Naive thymus-derived CD4-positive, alpha-beta T cell (primary cell): ENCODE measurements around the gene TNNC2. TPM values are rescaled to one million over a fixed set of nuclear protein-coding genes. Genes with fewer than 3 reads are reported as not detected.
"Not testable (repeated sequence)": the region's sequence is repeated elsewhere in the genome, so short reads cannot be mapped to it uniquely, and the experiment has no call there.

Source experiments
- ATAC-seq: fragments of 150-1000 bp; cut with Tn5 transposase; 2 replicates; pipeline ENCODE4 v1.10.0; 2021; ENCODE audit warnings: mild to moderate bottlenecking, moderate library complexity
- CTCF ChIA-PET: fragments of 350-600 bp; sonication (Branson Sonifier 250); formaldehyde crosslinking; loops from one replicate; lab custom pipeline; 2021; ENCODE audit warnings: antibody characterized with exemption; lab: Charles Lee
- POLR2A ChIA-PET: fragments of 350-600 bp; sonication (Branson Sonifier 250); formaldehyde crosslinking; loops from one replicate; lab custom pipeline; 2021; ENCODE audit warnings: antibody characterized with exemption, inconsistent platforms; lab: Charles Lee
- DNase-seq, 9 donors: peaks; one replicate each; pipeline versions ENCODE4 v3.0.0 to v3.0.0-alpha.2; 2020 to 2022; ENCODE audit warnings: mixed read lengths in 1 of 9
- H3K27ac ChIP-seq: one replicate; pipeline ENCODE4 v1.7.0; 2013; ENCODE audit warnings: mild to moderate bottlenecking, low read depth, low read length, moderate library complexity
- H3K27me3 ChIP-seq, 2 donors: one replicate each; pipeline ENCODE4 v1.7.0; 2013; ENCODE audit warnings: low read length in 2 of 2, mild to moderate bottlenecking in 2 of 2, moderate library complexity in 2 of 2; ENCODE audit not compliant: control insufficient read depth in 2 of 2, insufficient read depth in 2 of 2
- H3K36me3 ChIP-seq, 3 experiments: 1 replicate in 2 of 3; 2 replicates in 1 of 3; pipeline ENCODE4 v1.7.0; 2013; ENCODE audit warnings: low read length in 3 of 3, mild to moderate bottlenecking in 3 of 3, moderate library complexity in 1 of 3; ENCODE audit not compliant: insufficient read depth in 3 of 3, control insufficient read depth in 2 of 3
- H3K4me1 ChIP-seq, 2 donors: one replicate each; pipeline ENCODE4 v1.7.0; 2013; ENCODE audit warnings: low read length in 2 of 2, mild to moderate bottlenecking in 2 of 2, moderate library complexity in 1 of 2; ENCODE audit not compliant: control insufficient read depth in 2 of 2, insufficient read depth in 2 of 2
- H3K4me3 ChIP-seq: 2 replicates; pipeline ENCODE4 v1.7.0; 2013; ENCODE audit warnings: mild to moderate bottlenecking, low read length
- H3K9me3 ChIP-seq, 3 experiments: 1 replicate in 2 of 3; 2 replicates in 1 of 3; pipeline ENCODE4 v1.7.0; 2013; ENCODE audit warnings: low read length in 3 of 3; ENCODE audit not compliant: control insufficient read depth in 2 of 3
- H3K27ac Mint-ChIP-seq, 9 donors: one replicate each; pipeline ENCODE4 v1.8.0; 2020 to 2022; ENCODE audit warnings: mixed read lengths in 9 of 9, mild to moderate bottlenecking in 8 of 9, moderate library complexity in 5 of 9, inconsistent platforms in 2 of 9
- H3K27me3 Mint-ChIP-seq, 5 donors: one replicate each; pipeline ENCODE4 v1.8.0; 2021 to 2022; ENCODE audit warnings: mixed read lengths in 5 of 5, mild to moderate bottlenecking in 1 of 5
- H3K36me3 Mint-ChIP-seq, 5 donors: one replicate each; pipeline ENCODE4 v1.8.0; 2020 to 2022; ENCODE audit warnings: mixed read lengths in 5 of 5, mild to moderate bottlenecking in 3 of 5, inconsistent platforms in 1 of 5
- H3K4me1 Mint-ChIP-seq, 7 donors: one replicate each; pipeline ENCODE4 v1.8.0; 2020 to 2022; ENCODE audit warnings: mixed read lengths in 7 of 7, mild to moderate bottlenecking in 3 of 7, inconsistent platforms in 1 of 7
- H3K4me3 Mint-ChIP-seq, 10 donors: one replicate each; pipeline ENCODE4 v1.8.0; 2020 to 2022; ENCODE audit warnings: mild to moderate bottlenecking in 10 of 10, mixed read lengths in 10 of 10, moderate library complexity in 6 of 10, inconsistent platforms in 2 of 10
- H3K9me3 Mint-ChIP-seq, 11 donors: one replicate each; pipeline ENCODE4 v1.8.0; 2020 to 2022; ENCODE audit warnings: mixed read lengths in 11 of 11, mild to moderate bottlenecking in 4 of 11, inconsistent platforms in 1 of 11, moderate library complexity in 1 of 11
- intact Hi-C, 2 donors: fragments of 100-400 bp; cut with micrococcal nuclease; formaldehyde crosslinking; loops; one replicate each; pipeline ENCODE4 v1.15.1; 2023
- polyA plus RNA-seq, 2 donors: library from polyadenylated mRNA; unstranded; fragments of 300-500 nt; fragmentation: Illumina TruSeq; gene quantifications; one replicate each; pipeline ENCODE4 v1.2.3, GENCODE V29; 2021
- total RNA-seq, 6 experiments: library from RNA in 5 of 6; stranded (reverse) in 5 of 6; gene quantifications; 1 replicate in 5 of 6; 2 replicates in 1 of 6; pipeline ENCODE4 v1.2.3 and lab custom pipeline; 2021 to 2026

TNNC2 gene
- total and polyA plus RNA-seq, 7 experiments from 2014 or later = 0.59 to 1.4 TPM; not detected in 5

DNA sequence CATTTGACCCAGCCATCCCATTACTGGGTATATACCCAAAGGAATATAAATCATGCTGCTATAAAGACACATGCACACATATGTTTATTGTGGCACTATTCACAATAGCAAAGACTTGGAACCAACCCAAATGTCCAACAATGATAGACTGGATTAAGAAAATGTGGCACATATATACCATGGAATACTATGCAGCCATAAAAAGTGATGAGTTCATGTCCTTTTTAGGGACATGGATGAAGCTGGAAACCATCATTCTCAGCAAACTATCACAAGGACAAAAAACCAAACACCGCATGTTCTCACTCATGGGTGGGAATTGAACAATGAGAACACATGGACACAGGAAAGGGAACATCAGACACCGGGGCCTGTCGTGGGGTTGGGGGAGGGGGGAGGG is 29.2 kb downstream of the TNNC2 start:
- intact Hi-C loops = loop anchor here in 1 of 2 donors (5.0 to 10.0 kb wide), 3 partner anchors 94 to 567 kb away; partner anchors contain the start of genes CTSA, NEURL2 and PCIF1
- H3K9me3 Mint-ChIP-seq, H3K4me3 ChIP-seq, DNase-seq, H3K4me1 ChIP-seq, H3K9me3 ChIP-seq, H3K27ac ChIP-seq, H3K27me3 Mint-ChIP-seq, ATAC-seq, H3K4me3 Mint-ChIP-seq, H3K27ac Mint-ChIP-seq, H3K27me3 ChIP-seq: not testable (repeated sequence)
- peaks cover 21 to 49% (median 34%) of the 10 kb centered on the region in 3 experiments for H3K36me3 ChIP-seq
- POLR2A ChIA-PET = interaction anchor here (0.8 kb wide), 1 partner anchor 137 kb away, joined by 3 read pairs; no protein-coding TSS in a partner anchor
- Mint-ChIP-seq H3K4me1 (peaks cover 10 to 22% (median 15%) of the 10 kb centered on the region in 7 donors), H3K36me3 (peaks cover 4 to 39% (median 19%) of the 10 kb centered on the region in 5 donors)
- CTCF ChIA-PET = interaction anchor here (2.1 kb wide), 2 partner anchors 14 to 164 kb away, joined by 6 to 8 read pairs; no protein-coding TSS in a partner anchor

DNA sequence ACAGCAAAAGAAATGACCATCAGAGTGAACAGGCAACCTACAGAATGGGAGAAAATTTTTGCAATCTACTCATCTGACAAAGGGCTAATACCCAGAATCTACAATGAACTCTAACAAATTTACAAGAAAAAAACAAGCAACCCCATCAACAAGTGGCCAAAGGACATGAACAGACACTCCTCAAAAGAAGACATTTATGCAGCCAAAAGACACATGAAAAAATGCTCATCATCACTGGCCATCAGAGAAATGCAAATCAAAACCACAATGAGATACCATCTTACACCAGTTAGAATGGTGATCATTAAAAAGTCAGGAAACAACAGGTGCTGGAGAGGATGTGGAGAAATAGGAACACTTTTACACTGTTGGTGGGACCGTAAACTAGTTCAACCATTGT is 29.6 kb downstream of the TNNC2 start:
- Histone ChIP-seq H3K36me3 (peaks cover 18 to 45% (median 29%) of the 10 kb centered on the region in 3 experiments), H3K4me1 (peaks cover 10 to 12% of the 10 kb centered on the region in 2 donors)
- Mint-ChIP-seq H3K27ac (peak overlapping the region in 1 of 9 donors; percentile 48), H3K36me3 (peaks cover 4 to 38% (median 19%) of the 10 kb centered on the region in 5 donors), H3K4me1 (peaks cover 15 to 26% (median 20%) of the 10 kb centered on the region in 7 donors)
- H3K27me3 ChIP-seq, DNase-seq, H3K9me3 ChIP-seq, POLR2A ChIA-PET, H3K27ac ChIP-seq, H3K27me3 Mint-ChIP-seq, H3K9me3 Mint-ChIP-seq, H3K4me3 Mint-ChIP-seq, CTCF ChIA-PET, ATAC-seq, H3K4me3 ChIP-seq: not testable (repeated sequence)
- intact Hi-C loops = loop anchor here in 1 of 2 donors (5.0 to 10.0 kb wide), 3 partner anchors 95 to 567 kb away; partner anchors contain the start of genes CTSA, NEURL2 and PCIF1

DNA sequence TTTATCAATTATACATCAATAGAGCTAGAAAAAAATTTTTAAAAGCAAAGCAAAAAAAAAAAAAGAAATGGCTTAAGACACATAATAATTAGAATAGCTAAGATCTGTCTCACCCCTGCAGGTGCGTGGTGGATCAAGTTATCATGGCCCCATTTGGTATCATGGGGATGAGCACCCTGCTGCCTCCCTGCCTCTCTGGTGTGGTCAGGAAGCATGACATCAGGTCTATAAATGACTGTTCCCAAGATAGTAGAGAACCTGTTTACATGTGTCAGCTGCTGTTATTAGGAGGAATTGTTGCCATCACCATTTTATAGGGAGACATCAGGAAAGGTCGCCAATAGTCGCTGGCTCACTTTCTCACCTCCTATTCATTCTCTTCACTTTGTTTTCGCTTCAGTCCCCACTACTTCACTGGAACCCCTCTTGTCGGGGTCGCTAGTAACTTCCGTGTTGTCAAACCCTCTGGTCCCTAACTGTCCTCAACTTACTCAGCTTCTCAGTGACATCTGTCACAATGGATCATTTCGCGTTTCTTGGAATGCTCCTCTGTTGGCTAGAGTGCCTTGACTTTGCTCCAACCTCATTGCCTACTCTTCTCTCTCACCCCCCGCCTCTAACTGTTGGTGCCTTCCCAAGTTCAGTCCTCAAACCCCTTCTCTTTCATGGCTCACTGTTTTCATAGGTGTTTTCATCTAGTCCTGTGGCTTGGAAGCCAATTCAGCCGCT is 30.6 kb downstream of the TNNC2 start:
- no peak for ATAC-seq
- CTCF ChIA-PET = no interaction called here
- peaks cover 12 to 15% of the 10 kb centered on the region in 2 donors for H3K4me1 ChIP-seq
- H3K4me3 ChIP-seq = no peak overlapping the region
- Mint-ChIP-seq H3K9me3 (peaks cover 0 to 1% (median 0%) of the 10 kb centered on the region in 11 donors), H3K27me3 (no peaks in the 10 kb centered on the region), H3K36me3 (peaks cover 4 to 31% (median 19%) of the 10 kb centered on the region in 5 donors), H3K4me3 (no peak overlapping the region), H3K27ac (no peak overlapping the region), H3K4me1 (peaks cover 18 to 32% (median 27%) of the 10 kb centered on the region in 7 donors)
- H3K27me3 ChIP-seq = no peaks in the 10 kb centered on the region
- H3K27ac ChIP-seq = no peak overlapping the region
- POLR2A ChIA-PET = interaction anchor here (0.6 kb wide), 1 partner anchor 1475 kb away, joined by 4 read pairs; no protein-coding TSS in a partner anchor
- H3K9me3 ChIP-seq = no peaks in the 10 kb centered on the region
- no peak for DNase-seq
- peaks cover 12 to 39% (median 20%) of the 10 kb centered on the region in 3 experiments for H3K36me3 ChIP-seq
- intact Hi-C loops = loop anchor here in 1 of 2 donors (5.0 to 10.0 kb wide), 3 partner anchors 96 to 568 kb away; partner anchors contain the start of genes CTSA, NEURL2 and PCIF1

DNA sequence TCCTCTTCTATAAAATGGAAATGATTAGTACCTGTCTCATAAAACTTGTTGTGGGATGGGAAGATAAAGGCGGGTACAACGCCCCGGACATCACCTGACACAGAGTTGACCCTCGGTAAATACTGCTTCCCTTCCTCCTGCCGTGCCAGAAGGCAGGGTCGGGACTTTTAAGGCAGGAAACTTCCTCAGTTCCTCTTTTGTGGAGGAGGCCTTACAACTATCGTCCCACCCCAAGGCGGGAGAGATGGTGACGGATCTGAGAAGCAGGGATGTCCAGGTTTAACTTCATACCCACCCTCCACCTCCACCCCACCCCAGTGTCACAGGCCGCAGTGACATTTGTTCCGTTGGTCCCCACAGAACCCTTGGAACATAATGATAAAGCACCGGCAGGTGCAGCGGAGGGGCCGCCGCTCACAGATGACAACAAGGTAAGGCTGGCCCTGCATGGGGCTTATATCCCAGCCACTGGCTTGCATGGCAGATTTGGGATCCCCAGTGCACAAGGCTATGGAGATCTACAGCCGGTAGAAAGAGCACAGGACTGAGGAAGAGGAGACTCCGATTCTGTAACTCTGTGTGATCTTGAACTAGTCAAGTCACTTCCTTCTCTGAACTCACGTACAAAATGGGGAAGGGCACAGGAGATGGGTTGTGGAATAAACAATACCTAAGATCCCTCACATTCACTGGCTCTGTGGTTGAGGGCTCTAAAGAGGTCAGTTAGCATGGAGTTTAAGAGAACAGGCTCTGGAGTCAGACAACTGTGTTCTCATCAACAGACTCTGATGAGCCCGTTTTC is 34.6 kb downstream of the TNNC2 start:
- H3K27me3 ChIP-seq = no peaks in the 10 kb centered on the region
- peak overlapping the region; percentile 70 for H3K4me3 ChIP-seq
- H3K36me3 ChIP-seq = peaks cover 7 to 32% (median 19%) of the 10 kb centered on the region in 3 experiments
- intact Hi-C loops = loop anchor here (5.0 to 10.0 kb wide), 6 partner anchors 142 to 895 kb away; partner anchors contain the start of genes PCIF1 (in 1 of the 2), SYS1 (in 1 of the 2), TP53RK (in 1 of the 2) and ZNF335 (in 1 of the 2)
- H3K9me3 ChIP-seq = no peaks in the 10 kb centered on the region
- POLR2A ChIA-PET = interaction anchor here (1.2 kb wide), 2 partner anchors 66 to 143 kb away, joined by 3 to 6 read pairs; no protein-coding TSS in a partner anchor
- Mint-ChIP-seq H3K36me3 (peaks cover 4 to 29% (median 15%) of the 10 kb centered on the region in 5 donors), H3K9me3 (peaks cover 0 to 1% (median 0%) of the 10 kb centered on the region in 11 donors), H3K4me1 (peaks cover 13 to 28% (median 20%) of the 10 kb centered on the region in 7 donors), H3K27ac (peak overlapping the region; percentile 87 to 99 (median 93)), H3K4me3 (peak overlapping the region; percentile 85 to 99 (median 92)), H3K27me3 (peaks cover 0 to 5% (median 0%) of the 10 kb centered on the region in 5 donors)
- DNase-seq = peak in 2 of 9 donors; percentile 9 to 25
- H3K4me1 ChIP-seq = peaks cover 5 to 10% of the 10 kb centered on the region in 2 donors
- CTCF ChIA-PET = interaction anchor here (0.8 kb wide), 1 partner anchor 8 kb away, joined by 4 read pairs; no protein-coding TSS in a partner anchor
- peak; percentile 39 for ATAC-seq
- H3K27ac ChIP-seq = peak overlapping the region; percentile 96

DNA sequence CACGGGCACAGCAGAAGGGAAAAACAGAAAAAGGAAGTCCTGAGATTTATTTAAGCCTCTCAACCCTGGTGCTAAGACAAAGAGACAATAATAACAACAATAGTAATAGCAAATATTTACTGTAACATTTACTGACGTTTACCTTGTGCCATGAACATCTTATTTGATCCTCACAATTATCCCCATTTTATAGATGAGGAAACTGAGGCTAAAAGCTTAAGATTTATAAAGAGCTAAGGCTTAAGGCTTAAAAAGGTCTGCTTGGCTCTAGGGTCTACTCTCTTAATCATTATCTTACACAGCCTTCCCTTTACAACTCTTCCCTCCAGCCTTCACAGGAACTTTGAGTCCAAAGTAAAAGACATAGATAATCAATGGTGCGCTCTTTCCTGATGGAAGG is 38.8 kb downstream of the TNNC2 start:
- H3K4me1 Mint-ChIP-seq = peaks cover 11 to 25% (median 16%) of the 10 kb centered on the region in 7 donors
- peaks cover 0 to 3% (median 0%) of the 10 kb centered on the region in 5 donors for H3K36me3 Mint-ChIP-seq
- peaks cover 0 to 1% (median 0%) of the 10 kb centered on the region in 11 donors for H3K9me3 Mint-ChIP-seq
- Histone ChIP-seq H3K36me3 (peaks cover 0 to 5% (median 0%) of the 10 kb centered on the region in 3 experiments), H3K27me3 (no peaks in the 10 kb centered on the region), H3K9me3 (no peaks in the 10 kb centered on the region), H3K27ac (no peak overlapping the region), H3K4me3 (no peak overlapping the region), H3K4me1 (peaks cover 5 to 10% of the 10 kb centered on the region in 2 donors)
- H3K4me3 Mint-ChIP-seq = no peak overlapping the region
- H3K27ac Mint-ChIP-seq = peak overlapping the region in 1 of 9 donors; percentile 10
- H3K27me3 Mint-ChIP-seq = peaks cover 0 to 5% (median 0%) of the 10 kb centered on the region in 5 donors
- DNase-seq (no peak), ATAC-seq (no peak)
- ChIA-PET CTCF (interaction anchor here (0.8 kb wide), 1 partner anchor 175 kb away, joined by 3 read pairs; no protein-coding TSS in a partner anchor), POLR2A (no interaction called here)
- intact Hi-C loops = no loop called here
